Measurements from ENCODE around the gene MPV17. TPM values are rescaled to one million over a fixed set of nuclear protein-coding genes. Genes with fewer than 3 reads are reported as not detected.

Gene MPV17
- polyA plus RNA-seq, 3 donors, result 74.0 to 90.5 (median 81.4) TPM

GRCh38 chr2:27261926-27262298 lies 61.0 kb downstream of the MPV17 start:
- DNase-seq (ENCODE audit: extremely low read depth in 1 of 11, low read depth in 9 of 11, low spot score in 4 of 11), result no peak

DNA sequence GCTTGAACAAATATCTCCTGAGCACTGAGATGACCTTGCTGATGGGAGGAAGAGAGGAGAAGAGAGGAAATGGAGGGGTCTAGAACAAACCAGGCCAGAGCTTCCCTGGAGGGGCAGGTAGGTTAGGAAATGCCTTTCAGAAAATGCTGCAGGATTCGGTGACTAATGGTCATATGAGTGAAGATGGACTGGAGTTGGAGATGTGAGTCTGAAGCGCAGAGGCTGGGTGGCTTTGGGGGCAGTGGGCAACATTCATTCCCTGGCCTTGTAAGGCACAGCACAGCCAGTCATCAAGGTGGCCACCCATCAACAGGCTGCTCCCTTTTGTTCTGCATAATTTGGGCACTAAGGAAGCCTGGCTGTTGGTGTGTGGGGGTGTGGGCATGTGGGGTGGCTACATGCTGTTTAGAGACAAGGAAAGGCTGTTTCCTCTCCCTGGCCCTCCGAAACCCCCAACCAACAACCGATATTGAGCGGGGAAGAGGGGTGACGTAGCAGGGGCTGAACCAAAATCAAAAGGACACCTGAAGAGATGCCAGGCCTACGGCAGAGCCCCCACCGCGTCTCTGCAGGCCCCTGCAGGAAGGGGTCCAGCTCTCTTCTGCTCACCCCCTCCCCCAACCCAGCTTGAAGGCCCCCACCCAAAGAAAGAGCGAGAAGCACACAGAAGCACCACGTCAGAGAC lies 61.5 kb downstream of the MPV17 start:
- no peak for DNase-seq (ENCODE audit: extremely low read depth in 1 of 11, low read depth in 9 of 11, low spot score in 4 of 11)

Other genes starting within 250 kb of the MPV17 start
- gene EMILIN1, start 244.5 kb downstream of the MPV17 start, polyA plus RNA-seq (ENCODE audit: insufficient read length in 3 of 3), result 100 to 1,000 TPM in 1 of 3 donors, 10 to 100 TPM in 2; 53.5 to 130 (median 96.3) TPM
- 10 to 100 TPM; 42.9 to 58.5 (median 55.3) TPM for gene KHK, start 236.3 kb downstream of the MPV17 start, polyA plus RNA-seq (ENCODE audit: insufficient read length in 3 of 3)
- 1 to 10 TPM; 6.2 to 8.6 (median 7.4) TPM for gene CGREF1, start 204.0 kb downstream of the MPV17 start, polyA plus RNA-seq (ENCODE audit: insufficient read length in 3 of 3)
- gene ABHD1, start 199.3 kb downstream of the MPV17 start, polyA plus RNA-seq (ENCODE audit: insufficient read length in 3 of 3), result 1 to 10 TPM; 1.3 to 1.9 (median 1.6) TPM
- gene PREB, start 188.5 kb downstream of the MPV17 start, polyA plus RNA-seq (ENCODE audit: insufficient read length in 3 of 3), result 10 to 100 TPM; 42.0 to 55.0 (median 46.4) TPM
- not detected for gene PRR30, start 183.7 kb downstream of the MPV17 start, polyA plus RNA-seq (ENCODE audit: insufficient read length in 3 of 3)
- gene TCF23, start 174.1 kb downstream of the MPV17 start, polyA plus RNA-seq (ENCODE audit: insufficient read length in 3 of 3), result under 1 TPM; 0.51 to 0.78 (median 0.62) TPM
- gene ATRAID, start 111.1 kb downstream of the MPV17 start, polyA plus RNA-seq (ENCODE audit: insufficient read length in 3 of 3), result 100 to 1,000 TPM; 148 to 150 (median 148) TPM
- 10 to 100 TPM; 37.2 to 47.6 (median 42.0) TPM for gene SLC5A6, start 110.8 kb downstream of the MPV17 start, polyA plus RNA-seq (ENCODE audit: insufficient read length in 3 of 3)
- gene CAD, start 105.7 kb downstream of the MPV17 start, polyA plus RNA-seq (ENCODE audit: insufficient read length in 3 of 3), result 10 to 100 TPM; 50.4 to 54.6 (median 54.1) TPM
- 1 to 10 TPM; 6.0 to 9.2 (median 7.6) TPM for gene SLC30A3, start 60.0 kb downstream of the MPV17 start, polyA plus RNA-seq (ENCODE audit: insufficient read length in 3 of 3)
- 1 to 10 TPM in 2 of 3 donors, under 1 TPM in 1; 0.59 to 1.7 (median 1.4) TPM for gene DNAJC5G, start 47.7 kb downstream of the MPV17 start, polyA plus RNA-seq (ENCODE audit: insufficient read length in 3 of 3)
- gene TRIM54, start 40.7 kb downstream of the MPV17 start, polyA plus RNA-seq (ENCODE audit: insufficient read length in 3 of 3), result 1 to 10 TPM; 5.3 to 7.7 (median 5.7) TPM
- 1 to 10 TPM in 1 of 3 donors, under 1 TPM in 2; 0.56 to 1.1 (median 0.82) TPM for gene UCN, start 14.7 kb downstream of the MPV17 start, polyA plus RNA-seq (ENCODE audit: insufficient read length in 3 of 3)
- 10 to 100 TPM; 68.4 to 72.3 (median 71.3) TPM for gene GTF3C2, start 33.7 kb upstream of the MPV17 start, polyA plus RNA-seq (ENCODE audit: insufficient read length in 3 of 3)
- 10 to 100 TPM; 49.7 to 56.0 (median 52.3) TPM for gene EIF2B4, start 47.2 kb upstream of the MPV17 start, polyA plus RNA-seq (ENCODE audit: insufficient read length in 3 of 3)
- gene SNX17, start 47.5 kb upstream of the MPV17 start, polyA plus RNA-seq (ENCODE audit: insufficient read length in 3 of 3), result 100 to 1,000 TPM; 101 to 110 (median 101) TPM
- gene ZNF513, start 57.6 kb upstream of the MPV17 start, polyA plus RNA-seq (ENCODE audit: insufficient read length in 3 of 3), result 10 to 100 TPM; 14.9 to 22.5 (median 21.0) TPM
- gene PPM1G, start 86.5 kb upstream of the MPV17 start, polyA plus RNA-seq (ENCODE audit: insufficient read length in 3 of 3), result 100 to 1,000 TPM in 1 of 3 donors, 10 to 100 TPM in 2; 84.3 to 105 (median 95.1) TPM
- 100 to 1,000 TPM; 122 to 134 (median 123) TPM for gene NRBP1, start 105.5 kb upstream of the MPV17 start, polyA plus RNA-seq (ENCODE audit: insufficient read length in 3 of 3)
- gene KRTCAP3, start 119.3 kb upstream of the MPV17 start, polyA plus RNA-seq (ENCODE audit: insufficient read length in 3 of 3), result 10 to 100 TPM in 1 of 3 donors, 1 to 10 TPM in 2; 5.1 to 10.8 (median 8.6) TPM
- 10 to 100 TPM; 44.4 to 66.7 (median 46.0) TPM for gene IFT172, start 166.6 kb upstream of the MPV17 start, polyA plus RNA-seq (ENCODE audit: insufficient read length in 3 of 3)
- gene FNDC4, start 172.1 kb upstream of the MPV17 start, polyA plus RNA-seq (ENCODE audit: insufficient read length in 3 of 3), result 1 to 10 TPM; 6.4 to 8.1 (median 7.0) TPM
- gene GCKR, start 173.7 kb upstream of the MPV17 start, polyA plus RNA-seq (ENCODE audit: insufficient read length in 3 of 3), result under 1 TPM in 2 of 3 donors, not detected in 1; 0.20 to 0.38 TPM